HEK293 (cell line): ENCODE measurements around the gene DCTN3.
"Not testable (repeated sequence)": the region's sequence is repeated elsewhere in the genome, so short reads cannot be mapped to it uniquely, and the experiment has no call there.

ENCODE experiments used
- CTCF ChIA-PET: fragments of 350-600 bp; formaldehyde crosslinking; extraction: SDS; loops from one replicate; lab custom pipeline; 2021; ENCODE audit warnings: antibody characterized with exemption; lab: Yijun Ruan, JAX
- POLR2A ChIA-PET: fragments of 300-600 bp; formaldehyde crosslinking; extraction: SDS; loops from one replicate; lab custom pipeline; 2020; ENCODE audit warnings: antibody characterized with exemption, inconsistent platforms; lab: Yijun Ruan, JAX
- H3K27ac ChIP-seq: fragments of 200-500 bp; sonication (Bioruptor generic); 2 replicates; pipeline ENCODE4 v1.5.1; 2014; ENCODE audit warnings: low read depth, low read length, control low read depth, inconsistent platforms; ENCODE audit errors: extremely low read depth
- H3K36me3 ChIP-seq, 2 experiments: fragments of 200-500 bp in 1 of 2; sonication (Bioruptor generic) in 1 of 2; 1 replicate in 1 of 2; 2 replicates in 1 of 2; pipeline ENCODE4 v1.5.1; 2014 to 2017; ENCODE audit warnings: inconsistent platforms in 2 of 2, low read length in 2 of 2; ENCODE audit not compliant: control insufficient read depth in 2 of 2, insufficient read depth in 1 of 2
- H3K4me1 ChIP-seq: fragments of 200-500 bp; sonication (Bioruptor generic); 2 replicates; pipeline ENCODE4 v1.5.1; 2014; ENCODE audit warnings: mild to moderate bottlenecking, low read length, inconsistent platforms; ENCODE audit not compliant: control insufficient read depth, insufficient read depth
- H3K4me3 ChIP-seq: 2 replicates; pipeline ENCODE4 v1.5.1; 2011; ENCODE audit warnings: low read depth, mild to moderate bottlenecking, control low read depth, low read length, moderate library complexity
- H3K9me3 ChIP-seq: fragments of 200-500 bp; sonication (Bioruptor generic); 2 replicates; pipeline ENCODE4 v1.5.1; 2014; ENCODE audit warnings: low read depth, low read length, inconsistent platforms; ENCODE audit not compliant: control insufficient read depth, insufficient read depth
- ATF2 ChIP-seq: fragments of 450-650 bp; formaldehyde crosslinking; IDR thresholded peaks from 2 replicates; pipeline ENCODE4 v1.5.1; 2016; ENCODE audit warnings: missing biosample characterization, missing genetic modification characterization, low read depth
- GLIS2 ChIP-seq: fragments of 450-650 bp; formaldehyde crosslinking; IDR thresholded peaks from 2 replicates; pipeline ENCODE4 v1.5.1; 2016; ENCODE audit warnings: missing biosample characterization, missing genetic modification characterization
- KLF16 ChIP-seq: fragments of 450-650 bp; formaldehyde crosslinking; IDR thresholded peaks from 2 replicates; pipeline ENCODE4 v1.5.1; 2017; ENCODE audit warnings: missing biosample characterization, missing genetic modification characterization
- KLF8 ChIP-seq: fragments of 450-650 bp; formaldehyde crosslinking; IDR thresholded peaks from 2 replicates; pipeline ENCODE4 v1.5.1; 2016; ENCODE audit warnings: missing biosample characterization, missing genetic modification characterization
- PRDM6 ChIP-seq: fragments of 450-650 bp; formaldehyde crosslinking; IDR thresholded peaks from 2 replicates; pipeline ENCODE4 v1.5.1; 2017; ENCODE audit warnings: missing biosample characterization, missing genetic modification characterization
- SP2 ChIP-seq: fragments of 450-650 bp; formaldehyde crosslinking; IDR thresholded peaks from 2 replicates; pipeline ENCODE4 v1.5.1; 2016; ENCODE audit warnings: missing biosample characterization, missing genetic modification characterization
- YY1 ChIP-seq: fragments of 450-650 bp; formaldehyde crosslinking; IDR thresholded peaks from 2 replicates; pipeline ENCODE4 v1.5.1; 2018; ENCODE audit warnings: missing biosample characterization, missing genetic modification characterization
- YY2 ChIP-seq: fragments of 450-650 bp; formaldehyde crosslinking; IDR thresholded peaks from 2 replicates; pipeline ENCODE4 v1.5.1; 2016; ENCODE audit warnings: missing biosample characterization, missing genetic modification characterization
- ZBTB17 ChIP-seq: fragments of 450-650 bp; formaldehyde crosslinking; IDR thresholded peaks from 2 replicates; pipeline ENCODE4 v1.5.1; 2016; ENCODE audit warnings: missing biosample characterization, missing genetic modification characterization
- ZBTB6 ChIP-seq: fragments of 450-650 bp; formaldehyde crosslinking; IDR thresholded peaks from 2 replicates; pipeline ENCODE4 v1.5.1; 2017; ENCODE audit warnings: missing biosample characterization, missing genetic modification characterization
- ZFP37 ChIP-seq: fragments of 450-650 bp; formaldehyde crosslinking; IDR thresholded peaks from 2 replicates; pipeline ENCODE4 v1.5.1; 2016; ENCODE audit warnings: missing biosample characterization, missing genetic modification characterization
- ZFP41 ChIP-seq: fragments of 450-650 bp; formaldehyde crosslinking; IDR thresholded peaks from 2 replicates; pipeline ENCODE4 v1.5.1; 2016; ENCODE audit warnings: missing biosample characterization, missing genetic modification characterization, borderline replicate concordance
- ZIC2 ChIP-seq: fragments of 450-650 bp; formaldehyde crosslinking; IDR thresholded peaks from 2 replicates; pipeline ENCODE4 v1.5.1; 2016; ENCODE audit warnings: missing biosample characterization, missing genetic modification characterization
- ZNF114 ChIP-seq: fragments of 450-650 bp; formaldehyde crosslinking; IDR thresholded peaks from 2 replicates; pipeline ENCODE4 v1.5.0; 2017; ENCODE audit warnings: missing biosample characterization, missing genetic modification characterization
- ZNF146 ChIP-seq: fragments of 450-650 bp; formaldehyde crosslinking; IDR thresholded peaks from 2 replicates; pipeline ENCODE4 v1.5.1; 2016; ENCODE audit warnings: missing biosample characterization, missing genetic modification characterization
- ZNF155 ChIP-seq: fragments of 450-650 bp; formaldehyde crosslinking; IDR thresholded peaks from 2 replicates; pipeline ENCODE4 v1.5.1; 2016; ENCODE audit warnings: missing biosample characterization, missing genetic modification characterization
- ZNF157 ChIP-seq: fragments of 450-650 bp; formaldehyde crosslinking; IDR thresholded peaks from 2 replicates; pipeline ENCODE4 v1.5.1; 2016; ENCODE audit warnings: missing biosample characterization, missing genetic modification characterization
- ZNF169 ChIP-seq: fragments of 450-650 bp; formaldehyde crosslinking; IDR thresholded peaks from 2 replicates; pipeline ENCODE4 v1.5.1; 2016; ENCODE audit warnings: missing biosample characterization, missing genetic modification characterization
- ZNF221 ChIP-seq: fragments of 450-650 bp; formaldehyde crosslinking; IDR thresholded peaks from 2 replicates; pipeline ENCODE4 v1.5.1; 2017; ENCODE audit warnings: missing biosample characterization, missing genetic modification characterization, borderline replicate concordance
- ZNF239 ChIP-seq: fragments of 450-650 bp; formaldehyde crosslinking; IDR thresholded peaks from 2 replicates; pipeline ENCODE4 v1.5.1; 2016; ENCODE audit warnings: missing biosample characterization, missing genetic modification characterization
- ZNF335 ChIP-seq: fragments of 450-650 bp; formaldehyde crosslinking; conservative IDR thresholded peaks from 2 replicates; pipeline ENCODE4 v1.5.1; 2016; ENCODE audit warnings: missing biosample characterization, missing genetic modification characterization
- ZNF560 ChIP-seq: fragments of 450-650 bp; formaldehyde crosslinking; IDR thresholded peaks from 2 replicates; pipeline ENCODE4 v1.5.1; 2017; ENCODE audit warnings: missing biosample characterization, missing genetic modification characterization, borderline replicate concordance
- ZNF624 ChIP-seq: fragments of 450-650 bp; formaldehyde crosslinking; IDR thresholded peaks from 2 replicates; pipeline ENCODE4 v1.5.1; 2017; ENCODE audit warnings: missing biosample characterization, missing genetic modification characterization
- TF ChIP-seq, protein P1 (sequence below): fragments of 450-650 bp; formaldehyde crosslinking; IDR thresholded peaks from 2 replicates; pipeline ENCODE4 v1.5.1; 2017; ENCODE audit warnings: missing biosample characterization, mild to moderate bottlenecking, missing genetic modification characterization, moderate library complexity
- TF ChIP-seq, protein P2 (sequence below): fragments of 450-650 bp; formaldehyde crosslinking; IDR thresholded peaks from 2 replicates; pipeline ENCODE4 v1.5.1; 2016; ENCODE audit warnings: missing biosample characterization, missing genetic modification characterization

Gene DCTN3

GRCh38 chr9:34642679-34643078 lies 22.4 kb upstream of the DCTN3 start:
- Histone ChIP-seq H3K9me3 (no peaks in the 10 kb centered on the region), H3K27ac (no peak overlapping the region), H3K4me1 (no peaks in the 10 kb centered on the region; the same call in 1 of the 2 replicates), H3K36me3 (peaks cover 0 to 4% of the 10 kb centered on the region in 2 experiments; a peak in 1 of 3 replicates), H3K4me3 (no peak overlapping the region)
- CTCF ChIA-PET: interaction anchor here (0.5 to 13.3 kb wide), 7 partner anchors 7 to 501 kb away, joined by 3 to 125 read pairs (median 3); partner anchors contain the start of gene SIGMAR1
- TF ChIP-seq, protein P1, sequence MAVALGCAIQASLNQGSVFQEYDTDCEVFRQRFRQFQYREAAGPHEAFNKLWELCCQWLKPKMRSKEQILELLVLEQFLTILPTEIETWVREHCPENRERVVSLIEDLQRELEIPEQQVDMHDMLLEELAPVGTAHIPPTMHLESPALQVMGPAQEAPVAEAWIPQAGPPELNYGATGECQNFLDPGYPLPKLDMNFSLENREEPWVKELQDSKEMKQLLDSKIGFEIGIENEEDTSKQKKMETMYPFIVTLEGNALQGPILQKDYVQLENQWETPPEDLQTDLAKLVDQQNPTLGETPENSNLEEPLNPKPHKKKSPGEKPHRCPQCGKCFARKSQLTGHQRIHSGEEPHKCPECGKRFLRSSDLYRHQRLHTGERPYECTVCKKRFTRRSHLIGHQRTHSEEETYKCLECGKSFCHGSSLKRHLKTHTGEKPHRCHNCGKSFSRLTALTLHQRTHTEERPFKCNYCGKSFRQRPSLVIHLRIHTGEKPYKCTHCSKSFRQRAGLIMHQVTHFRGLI (tag by site-specific recombination): no peak
- no peak for TF ChIP-seq YY1 (tag by site-specific recombination)
- no peak for TF ChIP-seq ZNF221 (tag by site-specific recombination)
- no peak for TF ChIP-seq ZNF169 (tag by site-specific recombination)
- TF ChIP-seq KLF16: no peak
- no peak for TF ChIP-seq ZNF624 (tag by site-specific recombination)
- no peak for TF ChIP-seq PRDM6 (tag by site-specific recombination)
- TF ChIP-seq KLF8 (tag by site-specific recombination): no peak
- no peak for TF ChIP-seq ZNF155 (tag by site-specific recombination)
- TF ChIP-seq YY2 (tag by site-specific recombination): no peak
- no peak for TF ChIP-seq ZBTB6 (tag by site-specific recombination)
- TF ChIP-seq ZNF114 (tag by site-specific recombination): no peak
- no peak for TF ChIP-seq ZNF239
- no peak for TF ChIP-seq ATF2 (tag by site-specific recombination)
- TF ChIP-seq GLIS2 (tag by site-specific recombination): no peak
- TF ChIP-seq ZNF157: no peak
- POLR2A ChIA-PET: interaction anchor here (0.7 to 1.6 kb wide), 4 partner anchors 9 to 1119 kb away, joined by 3 to 5 read pairs (median 3); partner anchors contain the start of gene IL11RA

- not testable (repeated sequence) for H3K9me3 ChIP-seq, H3K4me1 ChIP-seq, H3K4me3 ChIP-seq, H3K27ac ChIP-seq
- peaks cover 0 to 15% of the 10 kb centered on the region in 2 experiments; a peak in 2 of 3 replicates for H3K36me3 ChIP-seq
- POLR2A ChIA-PET: interaction anchor here (3.8 to 7.0 kb wide), 2 partner anchors 7 to 13 kb away, joined by 21 to 90 read pairs; partner anchors contain the start of genes GALT and IL11RA
- CTCF ChIA-PET: interaction anchor here (0.7 to 8.3 kb wide), 2 partner anchors 9 to 17 kb away, joined by 3 to 125 read pairs; partner anchors contain the start of genes GALT and IL11RA
These were observed 19.0 kb upstream of the DCTN3 start for GRCh38 chr9:34639322-34639721.

GRCh38 chr9:34638138-34638445 lies 17.8 kb upstream of the DCTN3 start:
- CTCF ChIA-PET: interaction anchor here (0.6 to 8.3 kb wide), 8 partner anchors 9 to 259 kb away, joined by 3 to 164 read pairs (median 7); partner anchors contain the start of genes GALT, IL11RA and RPP25L
- H3K9me3 ChIP-seq: no peaks in the 10 kb centered on the region
- no peaks in the 10 kb centered on the region for H3K4me1 ChIP-seq
- H3K36me3 ChIP-seq: peaks cover 0 to 15% of the 10 kb centered on the region in 2 experiments; a peak in 2 of 3 replicates
- POLR2A ChIA-PET: interaction anchor here (1.0 to 7.0 kb wide), 12 partner anchors 8 to 1613 kb away, joined by 3 to 90 read pairs (median 8); partner anchors contain the start of genes ARID3C, DCTN3, DNAJA1 and GALT
- H3K4me3 ChIP-seq: peak overlapping the region; percentile 67
- peak overlapping the region; percentile 77; the same call in 1 of the 2 replicates for H3K27ac ChIP-seq
- TF ChIP-seq ZFP37 (tag by site-specific recombination) (no peak), ZNF335 (tag by site-specific recombination) (peak; percentile 6), ZNF146 (tag by site-specific recombination) (no peak), ZNF560 (tag by site-specific recombination) (no peak), ZFP41 (tag by site-specific recombination) (no peak), ZBTB17 (0 out of 2 replicates have a peak, but pooled peaks have one; percentile 13), ZIC2 (tag by site-specific recombination) (peak; percentile 53), SP2 (tag by site-specific recombination) (peak; percentile 56; the same call in 1 of the 2 replicates)
- TF ChIP-seq, protein P2, sequence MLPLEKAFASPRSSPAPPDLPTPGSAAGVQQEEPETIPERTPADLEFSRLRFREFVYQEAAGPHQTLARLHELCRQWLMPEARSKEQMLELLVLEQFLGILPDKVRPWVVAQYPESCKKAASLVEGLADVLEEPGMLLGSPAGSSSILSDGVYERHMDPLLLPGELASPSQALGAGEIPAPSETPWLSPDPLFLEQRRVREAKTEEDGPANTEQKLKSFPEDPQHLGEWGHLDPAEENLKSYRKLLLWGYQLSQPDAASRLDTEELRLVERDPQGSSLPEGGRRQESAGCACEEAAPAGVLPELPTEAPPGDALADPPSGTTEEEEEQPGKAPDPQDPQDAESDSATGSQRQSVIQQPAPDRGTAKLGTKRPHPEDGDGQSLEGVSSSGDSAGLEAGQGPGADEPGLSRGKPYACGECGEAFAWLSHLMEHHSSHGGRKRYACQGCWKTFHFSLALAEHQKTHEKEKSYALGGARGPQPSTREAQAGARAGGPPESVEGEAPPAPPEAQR (tag by site-specific recombination): no peak
